Uterus (tissue), 4 donors: Measurements from ENCODE around the gene TPP2. TPM values are rescaled to one million over a fixed set of nuclear protein-coding genes. Genes with fewer than 3 reads are reported as not detected.

Source experiments
- DNase-seq, 2 donors: peaks; one replicate each; pipeline ENCODE4 v3.0.0-alpha.2; 2019 to 2020
- H3K27ac ChIP-seq, 2 donors: fragments of 200-600 bp; sonication (generic); 1 replicate in 1 of 2; 2 replicates in 1 of 2; pipeline ENCODE4 v1.5.1; 2016 to 2018
- H3K27me3 ChIP-seq, 2 donors: fragments of 200-600 bp; sonication (generic); one replicate each; pipeline ENCODE4 v1.5.1; 2018 to 2019; ENCODE audit warnings: control low read depth in 1 of 2
- H3K36me3 ChIP-seq, 2 donors: fragments of 200-600 bp; sonication (generic); one replicate each; pipeline ENCODE4 v1.5.1; 2019; ENCODE audit warnings: control low read depth in 1 of 2
- H3K4me1 ChIP-seq, 2 donors: fragments of 200-600 bp; sonication (generic); one replicate each; pipeline ENCODE4 v1.5.1; 2018 to 2019; ENCODE audit warnings: control low read depth in 1 of 2
- H3K4me3 ChIP-seq, 2 donors: fragments of 200-600 bp; sonication (generic); 1 replicate in 1 of 2; 2 replicates in 1 of 2; pipeline ENCODE4 v1.5.1; 2018 to 2019; ENCODE audit warnings: mild to moderate bottlenecking in 1 of 2
- H3K9me3 ChIP-seq, 2 donors: fragments of 200-600 bp; sonication (generic); one replicate each; pipeline ENCODE4 v1.5.1; 2019; ENCODE audit warnings: control low read depth in 1 of 2
- POLR2A ChIP-seq, 2 donors: fragments of 450-650 bp; IDR thresholded peaks; one replicate each; pipeline ENCODE4 v1.6.1; 2016; ENCODE audit warnings: antibody characterized with exemption in 2 of 2, mild to moderate bottlenecking in 1 of 2, moderate library complexity in 1 of 2
- intact Hi-C: fragments of 100-400 bp; cut with DNase I; formaldehyde crosslinking; loops from one replicate; pipeline ENCODE4 v1.15.1; 2023; ENCODE audit warnings: low total_unique reads
- total RNA-seq, 4 donors: library from RNA; depleted of rRNA in 3 of 4; stranded (reverse); fragments of >200 nt in 3 of 4; gene quantifications; one replicate each; pipeline versions ENCODE4 v1.1.0 to v1.2.4, GENCODE V29; 2014 to 2023
- TF ChIP-seq, protein P1 (sequence below), 4 experiments: fragments of 200-600 bp in 2 of 4; fragments of 450-650 bp in 2 of 4; sonication (generic) in 2 of 4; IDR thresholded peaks; one replicate each; pipeline ENCODE4 v1.5.1; 2016 to 2019; ENCODE audit warnings: antibody characterized with exemption in 4 of 4, mild to moderate bottlenecking in 2 of 4, moderate library complexity in 1 of 4
- donor health status: DM: yes; HTN: yes; CAD: no.

Gene TPP2
- total RNA-seq, 4 donors from 2014 or later = 42.1 to 83.5 (median 48.7) TPM

DNA sequence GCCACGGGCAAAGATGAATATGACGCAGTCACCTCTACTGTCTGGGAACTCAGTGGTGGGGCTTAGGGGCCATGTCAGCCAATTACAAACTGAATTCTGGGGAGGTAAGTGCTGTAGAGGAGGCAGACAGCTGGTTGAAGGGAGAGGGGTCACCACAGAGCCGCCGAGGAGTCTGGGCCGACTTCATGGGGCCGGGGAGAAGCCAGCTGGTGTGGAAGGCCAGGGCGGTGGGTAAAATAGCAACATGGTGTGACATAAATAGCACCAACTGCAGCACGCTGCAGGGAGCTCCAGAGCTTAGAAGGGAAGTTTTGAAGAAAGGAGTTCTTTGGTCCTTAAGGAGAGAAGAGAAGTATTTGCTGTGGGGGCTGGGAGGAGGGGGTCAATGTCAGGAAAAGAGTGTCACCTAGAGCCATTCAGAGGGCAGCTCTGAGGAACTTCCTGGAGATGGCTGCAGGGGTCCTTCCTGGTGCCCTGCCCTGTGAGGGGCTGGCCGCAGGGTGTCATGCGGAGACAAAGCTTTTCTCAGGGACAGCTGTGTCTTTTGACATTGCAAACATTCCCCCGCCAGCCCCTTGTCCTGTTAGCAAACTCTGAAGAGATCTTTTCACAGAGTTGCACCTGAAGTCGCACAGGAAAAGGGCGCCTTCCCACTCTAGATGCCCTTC is 91.7 kb downstream of the TPP2 start:
- DNase-seq = no peak
- Histone ChIP-seq H3K4me3 (no peak overlapping the region), H3K4me1 (no peaks in the 10 kb centered on the region), H3K9me3 (no peaks in the 10 kb centered on the region), H3K36me3 (no peaks in the 10 kb centered on the region), H3K27ac (no peak overlapping the region), H3K27me3 (no peaks in the 10 kb centered on the region)
- intact Hi-C loops = no loop called here
- no peak for TF ChIP-seq POLR2A (IDR thresholded peaks at IDR 0.05)
- TF ChIP-seq, protein P1, sequence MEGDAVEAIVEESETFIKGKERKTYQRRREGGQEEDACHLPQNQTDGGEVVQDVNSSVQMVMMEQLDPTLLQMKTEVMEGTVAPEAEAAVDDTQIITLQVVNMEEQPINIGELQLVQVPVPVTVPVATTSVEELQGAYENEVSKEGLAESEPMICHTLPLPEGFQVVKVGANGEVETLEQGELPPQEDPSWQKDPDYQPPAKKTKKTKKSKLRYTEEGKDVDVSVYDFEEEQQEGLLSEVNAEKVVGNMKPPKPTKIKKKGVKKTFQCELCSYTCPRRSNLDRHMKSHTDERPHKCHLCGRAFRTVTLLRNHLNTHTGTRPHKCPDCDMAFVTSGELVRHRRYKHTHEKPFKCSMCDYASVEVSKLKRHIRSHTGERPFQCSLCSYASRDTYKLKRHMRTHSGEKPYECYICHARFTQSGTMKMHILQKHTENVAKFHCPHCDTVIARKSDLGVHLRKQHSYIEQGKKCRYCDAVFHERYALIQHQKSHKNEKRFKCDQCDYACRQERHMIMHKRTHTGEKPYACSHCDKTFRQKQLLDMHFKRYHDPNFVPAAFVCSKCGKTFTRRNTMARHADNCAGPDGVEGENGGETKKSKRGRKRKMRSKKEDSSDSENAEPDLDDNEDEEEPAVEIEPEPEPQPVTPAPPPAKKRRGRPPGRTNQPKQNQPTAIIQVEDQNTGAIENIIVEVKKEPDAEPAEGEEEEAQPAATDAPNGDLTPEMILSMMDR (IDR thresholded peaks at IDR 0.05) = no peak

DNA sequence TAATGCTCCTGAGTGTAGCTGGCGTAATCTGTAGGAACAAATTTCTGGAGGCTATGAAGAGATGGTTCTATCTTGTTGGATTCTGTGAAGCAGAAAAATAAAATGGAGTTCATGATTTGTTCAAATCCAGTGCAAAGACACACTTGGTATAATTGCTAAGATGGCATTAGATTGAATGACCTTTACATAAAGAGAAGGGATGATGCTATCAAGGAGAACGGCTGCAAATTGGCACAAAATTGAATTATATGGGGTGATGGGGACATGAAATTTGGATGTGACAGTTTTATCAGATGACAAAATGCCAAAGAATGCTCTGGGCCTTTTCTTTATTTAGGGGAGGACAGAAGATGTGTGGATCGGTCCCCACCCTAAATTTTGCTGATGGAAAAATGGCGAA is 94.1 kb downstream of the TPP2 start:
- no peaks in the 10 kb centered on the region for H3K36me3 ChIP-seq
- no peak overlapping the region for H3K4me3 ChIP-seq
- intact Hi-C loops = no loop called here
- no peaks in the 10 kb centered on the region for H3K4me1 ChIP-seq
- H3K9me3 ChIP-seq = no peaks in the 10 kb centered on the region
- TF ChIP-seq POLR2A (IDR thresholded peaks at IDR 0.05) = no peak
- TF ChIP-seq, protein P1 (IDR thresholded peaks at IDR 0.05) = no peak
- H3K27me3 ChIP-seq = no peaks in the 10 kb centered on the region
- H3K27ac ChIP-seq = no peak overlapping the region
- no peak for DNase-seq

DNA sequence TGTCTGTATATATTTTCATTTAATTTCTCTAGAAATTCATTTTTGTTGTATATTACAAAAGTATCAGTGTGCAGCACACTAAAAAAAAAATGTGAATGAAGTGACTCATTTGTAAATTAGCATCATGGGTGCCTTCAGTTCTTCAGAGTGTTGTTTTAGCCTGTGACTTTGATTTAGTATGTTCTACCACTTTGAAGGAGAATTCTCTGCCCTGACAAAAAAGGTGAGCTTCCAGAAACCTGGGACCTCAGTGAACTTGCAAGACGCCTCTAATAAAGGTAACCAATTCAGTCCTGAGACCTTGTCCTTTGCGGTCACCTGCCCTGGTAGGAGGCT is 95.7 kb downstream of the TPP2 start:
- intact Hi-C loops = no loop called here
- no peaks in the 10 kb centered on the region for H3K27me3 ChIP-seq
- TF ChIP-seq POLR2A (IDR thresholded peaks at IDR 0.05) = no peak
- H3K4me3 ChIP-seq = no peak overlapping the region
- no peak overlapping the region for H3K27ac ChIP-seq
- no peak for DNase-seq
- no peaks in the 10 kb centered on the region for H3K4me1 ChIP-seq
- H3K9me3 ChIP-seq = no peaks in the 10 kb centered on the region
- H3K36me3 ChIP-seq = no peaks in the 10 kb centered on the region

DNA sequence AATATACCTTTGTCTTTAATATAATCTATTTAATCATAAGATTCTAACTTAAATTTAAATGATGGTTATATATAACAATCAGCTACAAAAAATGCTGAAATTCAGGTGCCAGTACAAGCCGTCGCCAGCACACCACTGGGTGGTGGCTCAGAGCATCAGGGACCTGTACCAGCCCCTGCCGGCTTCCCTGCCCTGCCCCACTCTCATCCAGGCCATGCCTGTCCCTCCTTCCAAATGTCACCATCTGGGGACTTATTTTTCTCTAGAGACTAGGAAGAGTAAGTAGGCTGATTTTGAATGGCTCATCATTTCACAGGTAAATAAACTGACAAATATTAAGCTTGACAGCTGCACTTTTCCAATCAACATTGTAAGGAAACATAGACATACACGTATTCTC is 96.5 kb downstream of the TPP2 start:
- intact Hi-C loops = no loop called here
- no peak for DNase-seq
- H3K9me3 ChIP-seq = no peaks in the 10 kb centered on the region
- TF ChIP-seq POLR2A (IDR thresholded peaks at IDR 0.05) = no peak
- TF ChIP-seq, protein P1 (IDR thresholded peaks at IDR 0.05) = no peak
- no peaks in the 10 kb centered on the region for H3K36me3 ChIP-seq
- no peaks in the 10 kb centered on the region for H3K4me1 ChIP-seq
- H3K4me3 ChIP-seq = no peak overlapping the region
- no peaks in the 10 kb centered on the region for H3K27me3 ChIP-seq
- H3K27ac ChIP-seq = no peak overlapping the region

DNA sequence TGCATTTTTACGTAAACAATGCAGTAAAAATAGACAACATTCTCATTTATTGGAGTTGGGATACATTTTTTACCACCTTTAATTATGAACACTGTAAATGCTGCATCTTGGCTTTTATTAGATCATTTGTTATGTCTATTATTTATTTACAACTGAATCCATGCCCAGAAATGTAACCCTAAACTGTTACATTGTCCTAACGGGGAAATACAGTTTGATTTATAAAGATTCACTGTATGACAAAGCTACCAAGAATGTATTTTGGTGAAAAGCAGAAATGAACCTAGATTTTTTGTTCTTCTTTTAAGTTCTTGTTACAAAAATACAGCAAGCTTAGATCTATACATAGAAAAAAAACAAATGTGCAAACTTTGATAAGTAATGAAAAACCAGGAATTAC is 97.0 kb downstream of the TPP2 start:
- no peaks in the 10 kb centered on the region for H3K36me3 ChIP-seq
- intact Hi-C loops = no loop called here

More for the DNA sequence above, 97.0 kb downstream of the TPP2 start:
- DNase-seq = no peak
- Histone ChIP-seq H3K4me1 (no peaks in the 10 kb centered on the region), H3K27ac (peak overlapping the region in 1 of 2 donors; percentile 60), H3K9me3 (no peaks in the 10 kb centered on the region), H3K4me3 (no peak overlapping the region), H3K27me3 (no peaks in the 10 kb centered on the region)
- no peak for TF ChIP-seq POLR2A (IDR thresholded peaks at IDR 0.05)
- TF ChIP-seq, protein P1 (IDR thresholded peaks at IDR 0.05) = no peak
